NCI-H146 treated with DMSO at 0.1 percent for 48 hours (cell line): ENCODE results near the gene ATG3.
"Not testable (repeated sequence)": the region's sequence is repeated elsewhere in the genome, so short reads cannot be mapped to it uniquely, and the experiment has no call there.

ENCODE experiments used
- DNase-seq: peaks from one replicate; lab custom pipeline; 2025; ENCODE audit not compliant: unreplicated experiment; lab: John Stamatoyannopoulos, UW

Gene ATG3

GRCh38 chr3:112561734-112562529 lies at the start of gene ATG3, which contains the start of gene SLC35A5:
Gene ATG3 (minus strand): TSS chr3:112561962. CDS start chr3:112561528, 434 bp downstream.
Gene SLC35A5 (plus strand): TSS chr3:112562045. CDS start chr3:112563404, 1,359 bp downstream.
- peak; percentile 100 for DNase-seq

DNA sequence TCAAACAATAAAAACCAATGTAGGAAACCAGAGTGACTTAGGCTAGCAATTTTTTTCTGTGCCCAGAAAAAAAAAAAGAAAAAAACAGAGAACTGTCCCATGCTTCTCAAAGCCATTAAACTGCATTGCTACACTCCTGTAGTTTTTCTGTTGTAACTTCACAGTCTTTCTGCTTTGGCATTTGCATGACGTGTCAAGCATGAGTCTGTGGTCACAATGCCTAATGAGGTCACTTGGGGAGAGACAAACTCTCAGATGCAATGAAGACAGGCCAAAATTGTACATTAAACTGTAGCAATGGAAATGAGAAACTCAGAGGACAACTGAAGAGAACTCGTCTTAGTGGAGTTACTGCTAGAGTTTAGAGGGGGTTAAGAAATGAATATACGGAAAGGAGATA lies 48.4 kb upstream of the ATG3 start:
- DNase-seq, result no peak

- no peak for DNase-seq
Measured at GRCh38 chr3:112607863-112608262, 46.1 kb upstream of the ATG3 start.

DNA sequence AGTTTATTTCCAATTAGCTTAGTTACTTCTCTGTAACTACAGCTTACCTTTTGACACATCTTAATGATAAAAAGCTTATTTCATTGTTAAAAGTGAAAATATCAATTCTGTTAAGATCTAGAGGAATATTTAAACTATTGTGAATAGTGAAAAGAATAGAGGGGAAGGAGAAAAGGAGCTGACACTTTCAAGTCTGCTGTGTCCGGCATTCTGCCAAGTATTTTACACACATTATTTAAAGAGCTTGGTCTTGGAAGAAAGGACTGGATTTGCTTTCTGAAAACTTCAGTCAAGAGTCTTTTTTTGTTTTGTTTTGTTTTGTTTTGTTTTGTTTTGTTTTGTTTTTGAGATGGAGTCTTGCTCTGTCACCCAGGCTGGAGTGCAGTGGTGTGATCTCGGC lies 44.3 kb upstream of the ATG3 start:
- no peak for DNase-seq

DNA sequence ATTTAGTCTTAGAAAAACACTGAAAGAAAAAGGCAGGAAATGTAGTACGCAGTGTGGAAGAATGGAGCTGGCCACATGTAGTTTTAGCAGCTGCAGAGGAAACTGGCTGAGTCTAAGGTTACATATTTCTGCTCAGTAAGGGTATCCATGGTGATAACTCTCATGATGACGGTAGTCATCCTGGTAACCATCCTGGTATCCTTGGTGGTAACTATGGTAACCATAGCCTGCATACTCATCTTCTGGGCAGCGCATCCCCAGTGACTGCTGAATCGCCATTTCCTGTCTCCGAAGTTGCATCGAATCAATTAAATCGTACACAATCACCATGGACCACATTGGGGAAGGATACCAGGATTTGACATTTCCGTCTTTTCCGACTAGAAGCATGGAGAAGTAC lies 43.5 kb upstream of the ATG3 start:
- DNase-seq, result peak; percentile 96

DNA sequence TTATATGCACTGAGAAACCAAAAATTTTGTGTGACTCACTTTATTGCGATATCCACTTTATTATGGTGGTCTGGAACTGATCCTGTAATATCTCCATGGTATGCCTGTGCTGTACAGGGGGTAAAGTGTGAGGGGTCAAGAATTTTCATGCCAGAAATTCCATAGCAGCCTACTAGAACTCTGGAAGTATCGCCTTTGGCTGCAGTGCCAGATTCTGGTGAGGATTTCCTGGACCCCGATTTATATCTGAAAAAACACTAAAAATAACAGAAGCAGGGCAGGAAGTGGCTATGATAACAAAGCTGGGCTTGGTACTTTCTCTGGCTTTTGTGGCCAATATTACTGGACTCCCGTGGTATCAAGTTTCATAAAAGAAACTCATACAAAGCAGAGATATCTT lies 42.8 kb upstream of the ATG3 start:
- peak; percentile 54 for DNase-seq

DNA sequence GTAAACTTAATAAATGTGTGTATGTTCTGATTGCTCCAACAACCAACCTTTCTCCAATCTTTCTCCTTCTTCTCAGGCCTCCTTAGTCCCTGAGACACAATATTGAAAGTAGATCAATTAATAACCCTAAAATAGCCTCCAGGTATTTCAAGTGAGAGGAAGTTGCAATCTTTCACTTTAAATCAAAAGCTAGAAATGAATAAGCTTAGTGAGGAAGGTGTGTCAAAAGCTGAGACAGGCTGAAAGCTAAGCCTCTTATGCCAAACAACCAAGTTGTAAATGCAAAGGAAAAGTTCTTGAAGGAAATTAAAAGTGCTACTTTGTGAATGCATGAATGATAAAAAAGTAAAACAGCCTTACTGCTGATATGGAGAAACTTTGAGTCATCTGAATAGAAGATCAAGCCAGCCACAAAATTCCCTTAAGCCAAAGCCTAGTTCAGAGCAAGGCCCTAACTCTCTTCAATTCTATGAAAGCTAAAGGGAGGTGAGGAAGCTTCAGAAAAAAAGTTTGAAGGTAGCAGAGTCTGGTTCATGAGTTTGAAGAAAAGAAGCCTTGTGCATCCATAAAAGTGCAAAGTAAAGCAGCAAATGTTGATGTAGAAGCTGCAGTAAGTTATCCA lies 40.6 kb upstream of the ATG3 start:
- no peak for DNase-seq

DNA sequence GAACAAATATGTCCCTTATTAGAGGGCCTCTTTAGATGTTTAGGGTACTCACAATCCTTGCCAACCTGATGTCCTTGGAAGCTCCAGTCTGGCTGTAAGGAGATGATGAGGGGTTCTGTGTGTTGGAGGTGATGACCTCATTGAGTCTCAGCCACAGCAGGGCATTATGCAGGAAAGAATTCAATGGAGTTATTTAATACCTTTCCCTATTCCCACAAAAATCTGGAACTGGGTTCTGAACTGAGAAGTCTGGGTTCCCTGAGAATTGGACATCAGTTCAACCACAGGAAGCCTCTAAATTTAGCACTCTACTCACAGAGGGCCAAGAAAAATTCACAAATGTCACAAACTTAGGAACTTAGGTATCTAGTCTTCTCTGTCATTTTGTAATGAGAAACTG lies 37.0 kb upstream of the ATG3 start:
- DNase-seq, result no peak

GRCh38 chr3:112597945-112598344 lies 36.2 kb upstream of the ATG3 start:
- no peak for DNase-seq

DNA sequence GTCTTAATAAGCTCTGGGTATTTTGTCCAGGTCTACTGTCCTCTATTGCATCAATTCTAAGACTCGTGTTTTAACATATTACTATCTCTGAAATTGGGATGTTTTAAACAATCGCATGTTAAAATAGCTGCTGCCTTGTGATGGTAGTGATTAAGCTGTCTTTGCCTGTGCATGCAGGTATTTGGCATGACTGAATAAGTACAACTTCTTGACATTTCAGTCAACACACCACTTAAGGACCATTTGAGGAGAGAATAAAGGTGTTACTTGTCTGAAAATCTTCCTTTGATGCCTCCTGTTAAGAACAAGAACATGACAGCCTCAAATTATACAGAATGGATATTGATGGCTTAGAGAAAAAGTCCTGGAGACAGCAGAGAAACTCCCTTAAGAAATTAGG lies 33.1 kb upstream of the ATG3 start:
- no peak for DNase-seq

- DNase-seq, result no peak
Measured at GRCh38 chr3:112593258-112593657, 31.5 kb upstream of the ATG3 start.

- no peak for DNase-seq
Measured at GRCh38 chr3:112587336-112587735, 25.6 kb upstream of the ATG3 start.

DNA sequence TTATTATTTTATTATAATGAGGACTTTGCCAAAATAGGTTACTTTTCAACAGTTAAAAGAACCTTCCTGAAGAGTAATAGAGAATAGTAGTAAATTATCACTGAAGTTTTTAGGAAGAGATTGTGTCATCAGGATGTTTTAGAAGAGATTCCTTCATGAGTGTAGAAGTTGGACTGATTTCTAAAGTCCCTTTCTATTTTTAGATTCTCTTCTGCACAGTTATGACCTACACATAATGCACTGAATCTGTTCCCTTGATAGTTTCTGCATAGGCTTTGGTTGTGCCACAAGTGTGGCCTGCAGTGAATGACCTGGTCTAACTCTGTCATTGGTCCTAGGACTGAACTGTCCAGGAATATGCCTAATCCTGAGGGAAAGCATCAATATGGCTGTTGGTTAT lies 24.0 kb upstream of the ATG3 start:
- DNase-seq, result no peak

DNA sequence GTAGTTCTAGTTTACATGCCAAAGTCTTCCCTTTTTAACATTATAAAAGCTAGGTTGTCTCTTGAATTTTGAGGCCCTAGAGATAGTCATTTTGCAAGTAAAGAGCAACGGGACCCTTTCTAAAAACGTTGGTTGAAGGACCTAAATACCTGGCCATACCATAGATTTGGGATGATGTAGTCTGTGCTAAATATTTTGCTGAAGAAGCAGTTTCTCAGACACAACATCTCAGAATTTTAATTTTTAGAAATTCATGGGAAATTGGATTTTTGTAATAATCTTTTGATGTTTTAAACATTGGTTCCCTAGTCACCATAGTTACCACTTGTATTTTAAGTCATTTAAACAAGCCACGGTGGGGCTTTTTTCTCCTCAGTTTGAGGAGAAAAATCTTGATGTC lies 21.3 kb upstream of the ATG3 start:
- no peak for DNase-seq

DNA sequence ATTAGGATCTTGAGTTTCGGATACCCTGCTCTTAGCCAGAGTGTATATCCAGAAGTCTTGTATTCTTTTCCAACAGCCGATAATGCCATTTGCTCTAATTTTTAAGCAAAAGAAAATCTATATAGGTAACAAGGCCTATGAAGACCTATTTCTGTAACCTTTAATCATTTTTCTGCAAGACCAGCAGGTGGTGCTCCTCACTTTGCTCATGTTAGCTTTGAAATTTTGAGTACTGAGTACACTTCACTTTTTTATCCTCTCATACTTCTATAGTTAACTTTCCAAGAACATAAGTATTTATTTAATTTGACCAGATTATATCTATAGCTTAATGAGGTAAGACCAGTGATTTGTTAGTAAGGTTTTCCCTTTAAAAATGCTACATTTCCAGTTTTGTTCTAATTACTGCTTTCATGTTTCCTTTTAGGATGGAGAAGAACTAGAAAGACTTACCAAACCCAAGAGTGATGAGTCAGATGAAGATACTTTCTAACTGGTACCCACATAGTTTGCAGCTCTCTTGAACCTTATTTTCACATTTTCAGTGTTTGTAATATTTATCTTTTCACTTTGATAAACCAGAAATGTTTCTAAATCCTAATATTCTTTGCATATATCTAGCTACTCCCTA lies 20.6 kb upstream of the ATG3 start:
- peak; percentile 66 for DNase-seq

DNA sequence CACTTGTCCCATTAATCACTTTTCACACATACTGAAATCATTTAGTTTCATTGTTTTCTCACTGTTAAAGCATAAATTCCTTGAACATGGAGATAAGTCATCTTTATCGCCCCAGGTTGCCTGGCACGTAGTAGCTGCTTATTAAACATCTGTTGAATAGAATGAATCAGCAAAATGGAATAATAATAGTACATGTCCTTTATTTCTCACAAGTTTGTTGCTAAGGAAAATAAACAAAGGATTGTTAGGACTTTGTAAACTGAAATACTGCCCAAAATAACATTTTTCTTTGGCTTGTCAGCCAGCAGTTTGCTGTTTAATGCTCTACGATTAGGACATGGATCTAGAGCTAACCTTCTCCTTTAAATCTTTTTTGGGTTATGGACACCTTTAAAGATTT lies 17.9 kb upstream of the ATG3 start:
- no peak for DNase-seq

DNA sequence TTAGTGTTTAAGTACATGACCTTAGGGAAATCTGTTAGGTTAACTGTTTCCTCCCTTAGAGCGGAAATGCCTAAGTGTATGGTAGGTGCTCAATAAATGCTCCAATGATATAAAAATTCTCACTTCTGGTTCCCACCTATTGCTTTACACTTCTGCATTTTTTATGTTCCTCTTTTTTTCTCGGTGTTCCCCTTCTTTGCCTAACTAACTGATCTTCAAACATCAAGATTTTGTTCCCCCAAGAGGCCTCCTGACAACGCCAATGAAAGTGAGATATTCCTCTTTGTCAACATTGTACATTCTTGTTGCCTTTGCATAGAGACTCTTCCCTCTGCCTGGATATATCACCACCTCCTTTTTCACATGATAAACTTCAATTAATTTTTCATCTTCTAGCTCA lies 17.5 kb upstream of the ATG3 start:
- DNase-seq, result no peak

- no peak for DNase-seq
Measured at GRCh38 chr3:112572701-112573100, 10.9 kb upstream of the ATG3 start.

GRCh38 chr3:112569265-112569664 lies 7.5 kb upstream of the ATG3 start:
- DNase-seq, result no peak

DNA sequence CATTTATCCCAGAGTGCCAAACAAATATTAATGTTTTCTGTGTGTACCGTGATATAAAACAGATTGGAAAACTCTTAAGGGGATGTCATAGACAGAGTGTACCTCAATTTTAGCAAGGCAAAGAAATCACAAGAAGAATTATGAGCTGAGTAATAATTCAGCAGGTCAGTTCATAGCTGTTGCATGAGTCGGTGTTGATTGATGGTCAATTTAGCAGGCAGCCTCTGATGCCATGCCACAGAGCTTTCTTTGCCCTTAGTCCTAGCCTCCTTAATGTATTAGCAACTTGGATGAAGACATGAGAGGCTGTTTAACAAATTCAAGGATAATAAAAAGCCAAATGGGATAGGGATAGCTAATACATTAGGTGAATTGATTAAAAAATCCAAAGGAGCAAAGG lies 6.9 kb upstream of the ATG3 start:
- no peak for DNase-seq

DNA sequence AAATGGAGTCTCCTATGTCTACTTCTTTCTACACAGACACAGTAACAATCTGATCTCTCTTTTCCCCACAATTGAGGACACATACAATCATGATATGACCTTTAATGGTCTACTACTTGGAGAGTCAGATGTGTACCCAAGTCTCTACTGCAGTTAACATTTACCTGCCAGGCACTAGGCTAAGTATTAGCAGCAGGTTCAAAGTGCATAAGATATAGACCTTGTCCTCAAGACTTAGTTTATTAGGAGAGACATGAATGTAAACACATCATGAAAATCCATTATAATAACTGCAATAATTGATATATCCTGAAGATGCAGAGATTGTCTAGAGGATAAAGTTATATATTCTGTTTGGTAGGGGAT lies 3.2 kb upstream of the ATG3 start:
- DNase-seq, result no peak

DNA sequence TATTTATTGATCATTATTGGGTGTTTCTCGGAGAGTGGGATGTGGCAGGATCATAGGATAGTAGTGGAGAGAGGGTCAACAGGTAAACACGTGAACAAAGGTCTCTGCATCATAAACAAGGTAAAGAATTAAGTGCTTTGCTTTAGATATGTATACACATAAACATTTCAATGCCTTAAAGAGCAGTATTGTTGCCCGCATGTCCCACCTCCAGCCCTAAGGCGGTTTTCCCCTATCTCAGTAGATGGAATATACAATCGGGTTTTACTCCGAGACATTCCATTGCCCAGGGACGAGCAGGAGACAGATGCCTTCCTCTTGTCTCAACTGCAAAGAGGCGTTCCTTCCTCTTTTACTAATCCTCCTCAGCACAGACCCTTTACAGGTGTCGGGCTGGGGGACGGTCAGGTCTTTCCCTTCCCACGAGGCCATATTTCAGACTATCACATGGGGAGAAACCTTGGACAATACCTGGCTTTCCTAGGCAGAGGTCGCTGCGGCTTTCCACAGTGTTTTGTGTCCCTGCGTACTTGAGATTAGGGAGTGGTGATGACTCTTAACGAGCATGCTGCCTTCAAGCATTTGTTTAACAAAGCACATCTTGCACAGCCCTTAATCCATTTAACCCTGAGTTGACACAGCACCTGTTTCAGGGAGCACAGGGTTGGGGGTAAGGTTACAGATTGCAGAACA lies 2.6 kb upstream of the ATG3 start:
- DNase-seq, result not testable (repeated sequence)
